IgD-negative memory B cell (primary cell): ENCODE data around the gene RBMXL3. TPM values are rescaled to one million over a fixed set of nuclear protein-coding genes. Genes with fewer than 3 reads are reported as not detected.
A peak's percentile ranks its signal among the peaks of the same experiment; 100 is the strongest.
"Not testable (repeated sequence)": the region's sequence is repeated elsewhere in the genome, so short reads cannot be mapped to it uniquely, and the experiment has no call there.

Experiments used
- H3K27ac Mint-ChIP-seq, 3 donors: one replicate each; pipeline ENCODE4 v1.8.0; 2020 to 2022; ENCODE audit warnings: mild to moderate bottlenecking in 3 of 3, mixed read lengths in 3 of 3, moderate library complexity in 1 of 3
- H3K27me3 Mint-ChIP-seq: one replicate; pipeline ENCODE4 v1.8.0; 2021; ENCODE audit warnings: mixed read lengths
- H3K36me3 Mint-ChIP-seq: one replicate; pipeline ENCODE4 v1.8.0; 2020; ENCODE audit warnings: mild to moderate bottlenecking, mixed read lengths
- H3K4me1 Mint-ChIP-seq, 3 donors: one replicate each; pipeline ENCODE4 v1.8.0; 2020 to 2022; ENCODE audit warnings: mixed read lengths in 3 of 3, mild to moderate bottlenecking in 1 of 3
- H3K4me3 Mint-ChIP-seq, 4 donors: one replicate each; pipeline ENCODE4 v1.8.0; 2020 to 2022; ENCODE audit warnings: mild to moderate bottlenecking in 4 of 4, mixed read lengths in 4 of 4, moderate library complexity in 3 of 4
- H3K9me3 Mint-ChIP-seq, 3 donors: one replicate each; pipeline ENCODE4 v1.8.0; 2020 to 2021; ENCODE audit warnings: mixed read lengths in 3 of 3, mild to moderate bottlenecking in 1 of 3
- polyA plus RNA-seq: library from polyadenylated mRNA; unstranded; fragments of 300-500 nt; fragmentation: Illumina TruSeq; gene quantifications from one replicate; pipeline ENCODE4 v1.2.3, GENCODE V29; 2021

Gene RBMXL3
- not detected for polyA plus RNA-seq

DNA sequence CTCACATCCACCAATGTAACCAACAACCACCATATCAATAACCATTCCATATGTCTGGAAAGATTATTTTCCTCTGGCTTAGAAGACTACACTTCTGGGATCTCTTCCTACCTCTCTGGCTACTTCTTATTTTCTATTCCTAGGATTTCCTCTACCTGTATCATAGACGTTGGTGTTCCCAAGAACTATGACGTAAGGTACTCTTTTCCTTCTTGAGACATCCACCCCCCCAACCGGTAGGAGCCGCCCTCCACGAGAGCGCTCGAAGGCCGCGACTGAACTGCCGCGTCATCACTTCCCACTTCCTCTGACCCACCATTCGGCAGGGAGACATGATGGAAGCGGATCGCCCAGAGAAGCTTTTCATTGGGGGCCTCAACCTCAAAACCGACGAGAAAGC, at the start of gene RBMXL3:
TSS of gene RBMXL3 (plus strand) at position 301 of the 400 bp plus-strand sequence. CDS start at position 333, 32 bp downstream.
- Mint-ChIP-seq H3K27ac (no peak within 1 kb of the TSS), H3K4me1 (no peaks in the 10 kb centered on the region), H3K36me3 (no peaks in the 10 kb centered on the region), H3K9me3 (no peaks in the 10 kb centered on the region), H3K27me3 (no peaks in the 10 kb centered on the region), H3K4me3 (no peak within 1 kb of the TSS)

GRCh38 chrX:115142057-115142456, 47.2 kb upstream of the RBMXL3 start:
- peaks cover 2% of the 10 kb centered on the region for H3K27me3 Mint-ChIP-seq
- H3K9me3 Mint-ChIP-seq, result peaks cover 4 to 14% (median 9%) of the 10 kb centered on the region in 3 donors
- no peak overlapping the region for H3K27ac Mint-ChIP-seq
- H3K4me1 Mint-ChIP-seq, result no peaks in the 10 kb centered on the region
- H3K4me3 Mint-ChIP-seq, result no peak overlapping the region
- H3K36me3 Mint-ChIP-seq, result no peaks in the 10 kb centered on the region

- peaks cover 4 to 12% (median 9%) of the 10 kb centered on the region in 3 donors for H3K9me3 Mint-ChIP-seq
- H3K27me3 Mint-ChIP-seq, result no peaks in the 10 kb centered on the region
- H3K27ac Mint-ChIP-seq, result no peak overlapping the region
- H3K4me1 Mint-ChIP-seq, result no peaks in the 10 kb centered on the region
- H3K36me3 Mint-ChIP-seq, result no peaks in the 10 kb centered on the region
- H3K4me3 Mint-ChIP-seq, result no peak overlapping the region
Observed at GRCh38 chrX:115147220-115147619, 42.0 kb upstream of the RBMXL3 start.

GRCh38 chrX:115173181-115173580, 16.0 kb upstream of the RBMXL3 start:
- Mint-ChIP-seq H3K27me3 (no peaks in the 10 kb centered on the region), H3K4me3 (no peak overlapping the region), H3K9me3 (no peaks in the 10 kb centered on the region), H3K27ac (no peak overlapping the region), H3K4me1 (no peaks in the 10 kb centered on the region), H3K36me3 (no peaks in the 10 kb centered on the region)

DNA sequence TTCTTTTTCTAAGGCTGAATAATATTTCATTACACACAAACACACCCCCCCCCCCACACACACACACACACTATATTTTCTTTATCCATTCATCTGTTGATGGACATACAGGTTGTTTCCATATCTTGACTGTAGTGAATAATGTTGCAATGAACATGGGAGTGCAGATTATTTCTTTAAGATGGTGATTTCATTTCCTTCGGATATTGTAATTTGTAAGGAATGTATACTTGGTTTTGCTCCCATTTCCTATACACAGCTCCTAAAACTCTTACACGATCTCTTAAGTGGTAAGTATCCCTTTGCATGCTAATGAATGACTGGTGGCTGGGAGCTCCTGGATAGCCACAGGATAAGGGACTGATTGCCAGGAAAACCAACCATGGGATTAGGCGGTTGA, 14.7 kb upstream of the RBMXL3 start:
- Mint-ChIP-seq H3K27me3 (no peaks in the 10 kb centered on the region), H3K9me3 (no peaks in the 10 kb centered on the region), H3K4me3 (no peak overlapping the region), H3K27ac (no peak overlapping the region), H3K4me1 (no peaks in the 10 kb centered on the region), H3K36me3 (no peaks in the 10 kb centered on the region)

GRCh38 chrX:115177932-115178331, 11.3 kb upstream of the RBMXL3 start:
- H3K27me3 Mint-ChIP-seq, result no peaks in the 10 kb centered on the region
- no peak overlapping the region for H3K27ac Mint-ChIP-seq
- no peaks in the 10 kb centered on the region for H3K4me1 Mint-ChIP-seq
- H3K9me3 Mint-ChIP-seq, result peaks cover 0 to 1% (median 0%) of the 10 kb centered on the region in 3 donors
- no peaks in the 10 kb centered on the region for H3K36me3 Mint-ChIP-seq
- no peak overlapping the region for H3K4me3 Mint-ChIP-seq

GRCh38 chrX:115178473-115178872, 10.7 kb upstream of the RBMXL3 start:
- Mint-ChIP-seq H3K27ac (no peak overlapping the region), H3K27me3 (no peaks in the 10 kb centered on the region), H3K36me3 (no peaks in the 10 kb centered on the region), H3K9me3 (peaks cover 0 to 1% (median 0%) of the 10 kb centered on the region in 3 donors), H3K4me1 (no peaks in the 10 kb centered on the region), H3K4me3 (no peak overlapping the region)

DNA sequence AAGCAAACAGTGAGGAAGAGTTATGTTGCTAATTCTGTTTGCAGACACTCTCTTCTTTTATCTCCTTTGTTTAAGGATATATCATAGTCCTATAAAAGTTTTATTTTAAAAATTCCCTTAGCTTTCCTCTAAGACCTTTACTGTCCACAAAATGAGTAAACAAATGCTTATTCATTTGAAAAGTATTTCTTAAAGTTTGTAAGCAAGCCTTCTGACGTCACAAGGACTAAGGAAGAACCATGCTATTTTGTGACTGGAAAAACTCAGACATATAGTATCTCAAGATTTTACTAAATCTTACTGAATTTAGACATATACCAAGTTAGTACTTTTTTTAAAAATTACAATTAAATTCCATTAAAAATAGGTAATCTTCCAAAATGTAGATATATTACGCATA, 5.2 kb upstream of the RBMXL3 start:
- Mint-ChIP-seq H3K4me1 (no peaks in the 10 kb centered on the region), H3K4me3 (no peak overlapping the region), H3K36me3 (no peaks in the 10 kb centered on the region), H3K27ac (no peak overlapping the region), H3K9me3 (peaks cover 0 to 1% (median 0%) of the 10 kb centered on the region in 3 donors), H3K27me3 (no peaks in the 10 kb centered on the region)

GRCh38 chrX:115189646-115190635, 731 bp downstream of the RBMXL3 start:
- no peak overlapping the region for H3K27ac Mint-ChIP-seq
- no peaks in the 10 kb centered on the region for H3K27me3 Mint-ChIP-seq
- no peaks in the 10 kb centered on the region for H3K9me3 Mint-ChIP-seq
- no peak overlapping the region for H3K4me3 Mint-ChIP-seq
- H3K4me1 Mint-ChIP-seq, result no peaks in the 10 kb centered on the region
- no peaks in the 10 kb centered on the region for H3K36me3 Mint-ChIP-seq

GRCh38 chrX:115190636-115191489, 1.7 kb downstream of the RBMXL3 start:
- Mint-ChIP-seq H3K4me3 (peak overlapping the region in 1 of 4 donors; percentile 21), H3K4me1 (no peaks in the 10 kb centered on the region), H3K36me3 (no peaks in the 10 kb centered on the region), H3K27me3 (no peaks in the 10 kb centered on the region), H3K27ac (no peak overlapping the region), H3K9me3 (no peaks in the 10 kb centered on the region)

DNA sequence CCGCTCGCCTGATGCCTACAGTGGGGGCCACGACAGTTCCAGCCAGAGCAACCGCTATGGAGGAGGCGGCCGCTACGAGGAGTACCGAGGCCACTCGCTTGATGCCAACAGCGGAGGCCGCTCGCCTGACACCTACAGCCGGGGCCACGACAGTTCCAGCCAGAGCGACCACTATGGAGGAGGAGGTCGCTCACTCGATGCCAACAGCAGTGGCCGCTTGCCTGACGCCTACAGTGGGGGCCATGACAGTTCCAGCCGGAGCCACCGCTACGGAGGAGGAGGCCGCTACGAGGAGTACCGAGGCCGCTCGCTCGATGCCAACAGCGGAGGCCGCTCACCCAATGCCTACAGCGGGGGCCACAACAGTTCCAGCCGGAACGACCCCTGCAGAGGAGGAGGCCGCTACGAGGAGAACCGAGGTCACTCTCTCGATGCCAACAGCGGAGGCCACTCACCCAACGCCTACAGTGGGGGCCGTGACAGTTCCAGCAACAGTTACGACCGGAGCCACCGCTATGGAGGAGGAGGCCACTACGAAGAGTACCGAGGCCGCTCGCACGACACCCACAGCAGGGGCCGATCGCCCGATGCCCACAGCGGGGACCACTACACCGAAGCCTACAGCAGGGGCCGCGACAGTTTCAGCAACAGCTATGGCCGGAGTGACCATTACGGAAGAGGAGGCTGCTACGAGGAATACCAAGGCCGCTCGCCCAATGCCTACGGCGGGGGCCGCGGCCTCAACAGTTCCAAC, 2.5 kb downstream of the RBMXL3 start:
- H3K27me3 Mint-ChIP-seq, result no peaks in the 10 kb centered on the region
- no peaks in the 10 kb centered on the region for H3K4me1 Mint-ChIP-seq
- H3K36me3 Mint-ChIP-seq, result no peaks in the 10 kb centered on the region
- H3K9me3 Mint-ChIP-seq, result no peaks in the 10 kb centered on the region
- H3K4me3 Mint-ChIP-seq, result no peak overlapping the region
- H3K27ac Mint-ChIP-seq, result no peak overlapping the region

DNA sequence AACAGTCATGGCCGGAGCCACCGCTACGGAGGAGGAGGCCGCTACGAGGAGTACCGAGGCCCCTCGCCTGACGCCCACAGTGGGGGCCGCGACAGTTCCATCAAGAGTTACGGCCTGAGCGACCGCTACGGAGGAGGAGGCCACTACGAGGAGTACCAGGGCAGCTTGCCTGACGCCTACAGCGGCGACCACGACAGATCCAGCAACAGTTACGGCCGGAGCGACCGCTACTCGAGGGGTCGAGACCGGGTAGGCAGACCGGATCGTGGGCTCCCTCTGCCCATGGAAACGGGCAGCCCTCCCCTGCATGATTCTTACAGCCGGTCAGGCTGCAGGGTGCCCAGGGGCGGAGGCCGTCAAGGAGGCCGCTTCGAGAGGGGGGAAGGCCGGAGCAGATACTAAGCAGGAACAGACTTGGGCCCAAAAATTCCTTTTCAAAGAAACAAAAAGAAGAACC, 3.1 kb downstream of the RBMXL3 start:
- H3K4me1 Mint-ChIP-seq, result no peaks in the 10 kb centered on the region
- no peaks in the 10 kb centered on the region for H3K36me3 Mint-ChIP-seq
- no peak overlapping the region for H3K4me3 Mint-ChIP-seq
- no peaks in the 10 kb centered on the region for H3K27me3 Mint-ChIP-seq
- H3K9me3 Mint-ChIP-seq, result no peaks in the 10 kb centered on the region
- H3K27ac Mint-ChIP-seq, result no peak overlapping the region

- Mint-ChIP-seq H3K36me3 (no peaks in the 10 kb centered on the region), H3K27me3 (no peaks in the 10 kb centered on the region), H3K27ac (no peak overlapping the region), H3K4me1 (no peaks in the 10 kb centered on the region), H3K9me3 (peaks cover 5 to 24% (median 8%) of the 10 kb centered on the region in 3 donors), H3K4me3 (no peak overlapping the region)
Observed at GRCh38 chrX:115204040-115204439, 14.8 kb downstream of the RBMXL3 start.

DNA sequence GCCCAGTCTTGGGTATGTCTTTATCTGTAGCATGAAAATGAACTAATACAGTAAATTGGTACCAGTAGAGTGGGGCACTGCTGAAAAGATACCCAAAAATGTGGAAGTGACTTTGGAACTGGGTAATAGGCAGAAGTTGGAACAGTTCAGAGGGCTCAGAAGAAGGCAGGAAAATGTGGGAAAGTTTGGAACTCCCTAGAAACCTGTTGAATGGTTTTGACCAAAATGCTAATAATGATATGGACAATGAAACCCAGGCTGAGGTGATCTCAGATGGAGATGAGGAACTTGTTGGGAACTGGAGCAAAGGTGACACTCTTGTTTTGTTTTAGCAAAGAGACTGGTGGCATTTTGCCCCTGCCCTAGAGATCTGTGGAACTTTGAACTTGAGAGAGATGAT, 20.3 kb downstream of the RBMXL3 start:
- not testable (repeated sequence) for H3K27me3 Mint-ChIP-seq, H3K4me1 Mint-ChIP-seq, H3K27ac Mint-ChIP-seq, H3K9me3 Mint-ChIP-seq, H3K36me3 Mint-ChIP-seq, H3K4me3 Mint-ChIP-seq

GRCh38 chrX:115214151-115214550, 24.9 kb downstream of the RBMXL3 start:
- no peaks in the 10 kb centered on the region for H3K36me3 Mint-ChIP-seq
- H3K9me3 Mint-ChIP-seq, result peaks cover 0 to 1% (median 0%) of the 10 kb centered on the region in 3 donors
- H3K4me1 Mint-ChIP-seq, result no peaks in the 10 kb centered on the region
- H3K4me3 Mint-ChIP-seq, result no peak overlapping the region
- no peak overlapping the region for H3K27ac Mint-ChIP-seq
- no peaks in the 10 kb centered on the region for H3K27me3 Mint-ChIP-seq
